Heart left ventricle (tissue), 13 donors: Measurements from ENCODE around the gene ACTR5.

Experiments used
- CTCF ChIP-seq, 12 donors: fragments of 200-600 bp; sonication (generic) in 4 of 12; IDR thresholded peaks; one replicate each; pipeline versions ENCODE4 v1.5.0 to v1.8.0; 2018 to 2022; ENCODE audit warnings: antibody characterized with exemption in 12 of 12, mild to moderate bottlenecking in 5 of 12
- POLR2A ChIP-seq, 2 donors: fragments of 450-650 bp; IDR thresholded peaks; one replicate each; pipeline ENCODE4 v1.6.1; 2017; ENCODE audit warnings: antibody characterized with exemption in 2 of 2, mild to moderate bottlenecking in 2 of 2, moderate library complexity in 2 of 2
- donor health status: ischemic (EF 13 %, LVEDD 7.1; RV severe dilation, severe dysfunction).
- donor health status: DM: no; HTN: yes; CAD: no.
- donor health status: DM: no; HTN: no; CAD: no.
- donor health status: ischemic (EF 25% LVEDD 6.9; RV normal size, moderate dysfunction).
- donor health status: ischemic (EF 25% LVEDD 5.7; RV mildly dilated, moderate dysfunction).
- donor health status: ischemic (EF 35%, LVEDD 5.7; RV mildly dilated, moderate dysfunction).
- donor health status: nonischemic (EF 11% LVEDD 7.7; RV severe dilation, severe dysfunction).
- donor health status: DM: yes; HTN: yes; CAD: no.
- donor health status: PGD.
- donor health status: ischemic (EF 29% LVEDD 5.4; RV normal size, mild dysfunction).
- donor health status: nonischemic (EF 23%, LVEDD 6.1; RV moderate dilation, normal function).

- no peak for TF ChIP-seq CTCF (IDR thresholded peaks at IDR 0.05)
- TF ChIP-seq POLR2A (IDR thresholded peaks at IDR 0.05): no peak
Measured at GRCh38 chr20:38730167-38730988, 17.9 kb upstream of the ACTR5 start.
